Left forelimb (tissue), 1 donor: ENCODE measurements around the gene NPHP4.

ENCODE experiments used
- DNase-seq: peaks from one replicate; pipeline ENCODE4 v3.0.0-alpha.2; 2018; ENCODE audit warnings: low spot score

NPHP4 gene

GRCh38 chr1:5949761-5950100, 42.5 kb downstream of the NPHP4 start:
- DNase-seq, result peak; percentile 11

GRCh38 chr1:5949085-5949760, 43.0 kb downstream of the NPHP4 start:
- peak; percentile 61 for DNase-seq

GRCh38 chr1:5948681-5949005, 43.6 kb downstream of the NPHP4 start:
- no peak for DNase-seq

GRCh38 chr1:5947978-5948680, 44.1 kb downstream of the NPHP4 start:
- DNase-seq, result peak; percentile 30

GRCh38 chr1:5947071-5947821, 45.0 kb downstream of the NPHP4 start:
- peak; percentile 18 for DNase-seq

- DNase-seq, result no peak
These were observed 46.8 kb downstream of the NPHP4 start for GRCh38 chr1:5945445-5945844.

GRCh38 chr1:5944843-5945167, 47.4 kb downstream of the NPHP4 start:
- no peak for DNase-seq

- peak; percentile 52 for DNase-seq
These were observed 47.9 kb downstream of the NPHP4 start for GRCh38 chr1:5944154-5944842.

- peak; percentile 48 for DNase-seq
These were observed 48.7 kb downstream of the NPHP4 start for GRCh38 chr1:5943343-5944124.

GRCh38 chr1:5941671-5942070, 50.6 kb downstream of the NPHP4 start:
- peak; percentile 46 for DNase-seq

GRCh38 chr1:5940723-5941407, 51.4 kb downstream of the NPHP4 start:
- no peak for DNase-seq

- peak; percentile 59 for DNase-seq
These were observed 52.7 kb downstream of the NPHP4 start for GRCh38 chr1:5939271-5940170.

- peak; percentile 53 for DNase-seq
These were observed 54.1 kb downstream of the NPHP4 start for GRCh38 chr1:5938101-5938646.

GRCh38 chr1:5937373-5937857, 54.8 kb downstream of the NPHP4 start:
- peak; percentile 46 for DNase-seq

- DNase-seq, result peak; percentile 52
These were observed 55.4 kb downstream of the NPHP4 start for GRCh38 chr1:5936621-5937372.

GRCh38 chr1:5936126-5936525, 56.1 kb downstream of the NPHP4 start:
- DNase-seq, result no peak

GRCh38 chr1:5935026-5935425, 57.2 kb downstream of the NPHP4 start:
- peak; percentile 58 for DNase-seq

GRCh38 chr1:5934058-5934884, 58.0 kb downstream of the NPHP4 start:
- peak; percentile 62 for DNase-seq
